Stimulated activated effector memory CD8-positive, alpha-beta T cell treated with anti-CD3 and anti-CD28 coated beads, Interleukin-12 subunit alpha, Interleukin-12 subunit beta, amount 100 ng/mL, for 72 hours (primary cell): ENCODE measurements around the gene AAGAB.

Experiments used
- ATAC-seq: fragments of 150-1000 bp; cut with Tn5 transposase; 2 replicates; pipeline ENCODE4 v1.10.0; 2021
- DNase-seq, 2 donors: peaks; one replicate each; pipeline ENCODE4 v3.0.0; 2021 to 2022; ENCODE audit warnings: low spot score in 2 of 2
- H3K27ac Mint-ChIP-seq: one replicate; pipeline ENCODE4 v1.8.0; 2022; ENCODE audit warnings: mild to moderate bottlenecking, mixed read lengths
- H3K36me3 Mint-ChIP-seq: one replicate; pipeline ENCODE4 v1.8.0; 2022; ENCODE audit warnings: mild to moderate bottlenecking, mixed read lengths
- H3K4me1 Mint-ChIP-seq: one replicate; pipeline ENCODE4 v1.8.0; 2022; ENCODE audit warnings: mixed read lengths
- H3K4me3 Mint-ChIP-seq: one replicate; pipeline ENCODE4 v1.8.0; 2022; ENCODE audit warnings: mild to moderate bottlenecking, mixed read lengths
- H3K9me3 Mint-ChIP-seq: one replicate; pipeline ENCODE4 v1.8.0; 2022; ENCODE audit warnings: mixed read lengths

The AAGAB gene

DNA sequence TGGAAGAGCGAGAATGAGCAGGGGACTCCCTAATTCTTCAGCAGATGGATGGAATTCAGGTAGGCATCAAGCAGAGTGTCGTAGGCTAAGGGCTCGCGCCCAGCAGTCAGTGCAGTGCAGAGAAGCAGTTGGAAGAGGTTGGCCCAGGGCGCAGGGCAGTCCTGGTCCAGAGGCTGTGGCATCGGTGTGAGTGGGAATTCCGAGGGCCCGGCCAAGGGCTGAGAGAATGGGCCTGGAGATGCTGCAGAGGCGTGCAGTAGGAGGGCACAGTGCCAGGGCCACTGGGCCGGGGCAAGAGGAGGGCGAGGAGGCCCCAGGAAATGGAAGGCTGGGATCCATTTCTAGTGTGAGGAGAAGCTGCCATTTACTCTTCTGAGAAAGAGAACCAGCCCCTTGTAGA is 74.4 kb downstream of the AAGAB start:
- Mint-ChIP-seq H3K4me1 (peaks cover 35% of the 10 kb centered on the region), H3K27ac (peak overlapping the region; percentile 91), H3K9me3 (no peaks in the 10 kb centered on the region), H3K36me3 (peaks cover 75% of the 10 kb centered on the region), H3K4me3 (no peak overlapping the region)
- DNase-seq (no peak), ATAC-seq (no peak)

DNA sequence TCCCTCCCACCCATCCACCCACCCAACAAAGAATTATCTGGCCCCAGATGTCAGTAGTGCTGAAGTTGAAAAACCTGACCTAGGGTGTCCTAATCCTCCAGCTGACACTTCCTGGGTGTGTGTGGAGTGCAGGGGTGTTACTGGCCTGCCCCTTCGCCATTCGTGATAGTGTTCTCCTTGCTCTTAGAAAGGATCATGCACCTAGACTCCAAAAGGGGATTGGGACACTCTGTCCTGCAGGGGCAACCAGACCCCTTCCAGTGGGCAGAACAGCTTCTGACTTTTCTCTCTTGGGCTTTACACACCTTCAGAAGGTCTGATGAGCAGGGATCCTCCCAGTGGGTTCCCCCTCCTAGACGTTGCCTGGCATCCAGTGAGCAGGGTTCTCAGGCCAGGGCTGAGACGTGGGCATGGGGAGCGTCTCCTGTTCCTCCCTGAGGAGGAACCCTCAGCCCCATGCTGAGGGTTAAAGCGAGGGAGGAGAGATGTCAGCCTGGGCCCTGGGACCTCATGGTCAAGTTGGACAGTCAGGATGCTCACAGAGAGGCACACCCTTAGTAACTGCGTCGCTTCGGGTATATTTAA is 75.0 kb downstream of the AAGAB start:
- Mint-ChIP-seq H3K27ac (peak overlapping the region; percentile 91), H3K36me3 (peaks cover 75% of the 10 kb centered on the region), H3K4me1 (peaks cover 35% of the 10 kb centered on the region), H3K9me3 (no peaks in the 10 kb centered on the region), H3K4me3 (no peak overlapping the region)
- no peak for DNase-seq
- no peak for ATAC-seq

DNA sequence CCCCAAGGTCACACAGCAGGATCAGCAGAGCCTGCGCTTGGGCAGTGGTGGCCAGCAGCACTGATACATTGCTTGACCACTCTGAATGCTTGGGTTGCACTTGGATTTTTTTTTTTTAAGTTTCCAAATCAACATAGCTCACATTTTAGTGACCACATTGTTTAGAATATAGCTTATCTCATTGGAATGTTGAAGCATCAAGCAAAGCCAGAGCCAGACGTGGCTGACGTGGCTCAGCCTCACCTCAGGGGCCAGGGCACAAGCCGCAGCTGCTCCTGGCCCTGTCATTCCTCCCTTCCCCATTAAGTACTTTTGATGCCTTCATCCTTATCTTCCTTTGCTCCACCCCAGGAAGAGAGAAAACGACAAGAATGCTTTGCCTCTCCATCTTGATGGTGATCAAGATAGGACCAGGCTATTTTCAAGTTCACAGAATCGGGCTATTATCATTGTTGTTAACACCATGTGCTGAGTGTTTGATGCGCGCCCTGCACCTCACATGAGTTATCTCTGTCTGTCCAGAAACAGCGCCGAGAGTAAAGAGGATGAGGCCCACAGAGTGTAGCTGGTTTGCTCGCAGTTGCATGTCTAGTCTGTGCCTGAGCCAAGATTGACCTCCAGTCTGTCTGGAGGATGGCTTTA is 75.8 kb downstream of the AAGAB start:
- ATAC-seq = no peak
- Mint-ChIP-seq H3K27ac (peak overlapping the region; percentile 91), H3K4me3 (no peak overlapping the region), H3K4me1 (peaks cover 40% of the 10 kb centered on the region), H3K36me3 (peaks cover 74% of the 10 kb centered on the region), H3K9me3 (no peaks in the 10 kb centered on the region)
- DNase-seq = no peak

DNA sequence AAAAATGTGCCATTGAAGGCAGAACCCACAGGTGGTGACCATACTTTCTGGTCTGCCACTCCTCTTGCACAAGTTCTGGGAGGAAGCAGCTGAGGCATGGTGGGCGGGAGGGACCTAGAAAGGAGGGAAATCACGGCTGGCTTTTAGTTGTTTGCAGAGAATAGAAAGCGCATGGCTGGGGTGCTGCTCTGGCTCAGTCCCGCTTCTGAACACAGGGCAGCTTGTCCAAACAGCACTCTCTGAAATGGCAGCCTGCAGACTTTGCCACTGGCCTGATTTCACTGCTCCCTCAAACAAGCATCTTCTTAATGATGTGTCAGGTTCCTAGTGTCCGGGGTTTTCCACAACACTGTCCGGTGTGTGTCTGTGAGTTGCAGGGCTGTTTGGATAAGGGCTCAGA is 76.7 kb downstream of the AAGAB start:
- Mint-ChIP-seq H3K4me3 (no peak overlapping the region), H3K36me3 (peaks cover 74% of the 10 kb centered on the region), H3K9me3 (no peaks in the 10 kb centered on the region), H3K27ac (no peak overlapping the region), H3K4me1 (peaks cover 50% of the 10 kb centered on the region)
- ATAC-seq = no peak
- no peak for DNase-seq

DNA sequence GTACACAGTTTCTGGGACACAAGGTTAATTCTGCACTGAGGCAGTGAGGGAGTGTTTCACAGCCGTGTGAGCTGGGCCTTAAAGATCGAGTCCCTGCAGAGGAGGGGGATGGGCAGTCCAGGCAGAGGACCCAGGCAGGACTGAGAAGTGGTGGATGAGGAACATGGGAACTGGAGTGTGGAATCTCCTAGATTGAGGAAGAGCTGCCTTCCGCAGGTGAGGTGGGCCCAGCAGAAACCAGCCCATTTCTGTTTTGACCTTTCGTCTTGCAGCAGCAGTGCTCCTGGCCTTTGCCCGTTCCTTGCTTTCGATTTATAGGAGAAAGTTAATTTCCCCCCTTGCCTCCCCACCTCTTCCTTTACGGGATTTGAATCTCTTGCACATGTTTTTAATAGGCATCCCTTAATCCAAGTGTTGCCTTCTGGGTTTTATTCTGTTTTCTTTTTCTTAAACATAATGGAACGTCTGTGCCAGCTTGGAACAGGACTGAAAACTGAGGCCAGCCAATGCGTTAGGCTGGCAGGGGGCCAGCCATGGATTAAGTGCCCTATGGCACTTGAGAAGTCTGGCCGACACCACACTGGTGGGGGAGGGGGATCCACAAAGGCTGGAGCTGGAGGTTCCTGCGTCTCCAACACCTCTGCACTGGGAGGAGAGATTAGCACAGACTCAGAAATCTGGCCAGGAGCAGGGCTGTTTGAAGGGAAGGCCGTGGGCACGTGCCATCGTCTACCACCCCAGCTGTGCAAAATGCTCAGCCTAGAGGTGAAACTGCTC is 78.1 kb downstream of the AAGAB start:
- Mint-ChIP-seq H3K4me3 (peak overlapping the region; percentile 31), H3K4me1 (peaks cover 63% of the 10 kb centered on the region), H3K27ac (peak overlapping the region; percentile 85), H3K36me3 (peaks cover 74% of the 10 kb centered on the region), H3K9me3 (no peaks in the 10 kb centered on the region)
- no peak for ATAC-seq
- no peak for DNase-seq

DNA sequence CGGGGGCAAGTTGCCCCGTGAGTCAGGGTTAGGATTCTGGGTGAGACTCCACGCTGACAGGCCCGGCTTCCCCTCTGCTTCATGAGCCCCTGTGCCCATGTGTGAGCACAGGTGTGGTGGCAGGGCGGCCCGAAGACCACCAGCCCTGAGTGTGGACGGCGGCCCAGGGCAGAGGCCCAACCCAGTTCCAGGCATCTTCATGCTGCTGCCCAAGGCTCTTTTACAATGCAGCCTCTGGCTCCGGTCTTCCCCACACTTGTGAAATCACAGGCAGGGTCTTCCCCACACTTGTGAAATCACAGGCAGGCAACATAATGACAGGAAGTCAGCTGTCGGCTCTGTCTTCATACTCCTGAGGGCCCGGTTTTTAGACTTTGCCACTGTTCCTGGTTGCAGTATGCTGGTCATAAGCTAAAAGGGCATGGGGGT is 78.8 kb downstream of the AAGAB start:
- DNase-seq = no peak
- peak; percentile 76 for ATAC-seq

DNA sequence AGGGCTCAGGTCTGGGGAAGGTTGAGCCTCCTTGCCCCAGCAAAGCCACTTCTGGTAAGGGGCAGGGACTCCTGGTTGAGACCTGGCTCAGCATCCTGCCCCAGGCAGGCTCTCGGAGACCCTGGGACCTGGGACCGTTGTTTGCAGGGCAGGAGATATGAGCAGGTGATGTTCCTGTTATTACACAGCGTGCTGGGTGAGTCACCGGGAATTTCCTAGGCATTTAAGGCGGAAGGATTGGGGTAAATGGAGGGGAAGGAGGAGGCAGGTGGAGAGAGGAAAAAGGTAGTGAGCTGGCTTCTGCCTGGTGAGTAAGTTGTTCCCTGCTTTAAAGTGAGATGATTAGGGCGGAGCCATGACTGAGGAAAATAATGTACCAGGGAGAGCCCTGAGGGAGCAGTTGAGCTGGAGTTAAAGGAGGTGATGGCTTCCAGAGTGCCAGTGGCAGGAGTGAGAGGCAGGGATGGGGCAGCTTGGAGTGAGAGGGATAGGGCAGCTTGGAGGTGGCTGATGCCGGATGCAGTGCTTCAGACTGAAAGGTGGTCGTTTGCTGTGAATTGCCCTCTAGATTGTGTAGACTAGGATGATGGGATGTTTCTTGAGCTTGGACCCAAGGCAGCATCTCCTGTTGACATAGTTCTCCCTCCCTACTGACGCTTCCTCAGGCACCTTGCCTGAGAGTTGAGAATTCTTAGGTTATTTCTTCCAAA is 79.4 kb downstream of the AAGAB start:
- no peak for DNase-seq
- H3K36me3 Mint-ChIP-seq = peaks cover 79% of the 10 kb centered on the region
- H3K4me1 Mint-ChIP-seq = peaks cover 72% of the 10 kb centered on the region
- peak overlapping the region; percentile 31 for H3K4me3 Mint-ChIP-seq
- no peaks in the 10 kb centered on the region for H3K9me3 Mint-ChIP-seq
- ATAC-seq = peak; percentile 46
- peak overlapping the region; percentile 85 for H3K27ac Mint-ChIP-seq

More for the DNA sequence above, 78.8 kb downstream of the AAGAB start:
- H3K36me3 Mint-ChIP-seq = peaks cover 79% of the 10 kb centered on the region
- H3K4me1 Mint-ChIP-seq = peaks cover 68% of the 10 kb centered on the region
- no peaks in the 10 kb centered on the region for H3K9me3 Mint-ChIP-seq
- H3K4me3 Mint-ChIP-seq = peak overlapping the region; percentile 31
- H3K27ac Mint-ChIP-seq = peak overlapping the region; percentile 85

DNA sequence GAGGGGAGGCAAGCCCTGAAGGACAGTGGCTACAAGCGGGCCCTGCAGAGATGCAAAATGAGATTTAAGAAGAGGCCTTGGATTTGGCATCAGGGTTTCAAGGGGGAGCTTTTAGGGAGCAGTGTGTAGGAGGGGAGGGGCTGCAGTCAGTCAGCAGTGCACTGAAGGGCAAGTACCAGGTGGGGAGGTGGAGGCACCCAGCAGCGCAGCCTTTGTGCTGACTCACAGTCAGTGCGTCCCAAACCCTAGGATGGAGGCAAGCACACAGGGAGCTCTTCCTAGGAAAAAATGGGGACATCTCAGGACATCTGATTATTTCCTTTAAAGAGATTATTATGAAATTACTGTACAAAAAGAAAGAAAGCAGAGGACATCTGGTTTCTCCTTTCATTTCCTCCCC is 80.0 kb downstream of the AAGAB start:
- Mint-ChIP-seq H3K9me3 (no peaks in the 10 kb centered on the region), H3K27ac (peak overlapping the region; percentile 85), H3K4me3 (peak overlapping the region; percentile 31), H3K4me1 (peaks cover 72% of the 10 kb centered on the region), H3K36me3 (peaks cover 77% of the 10 kb centered on the region)
- ATAC-seq = no peak
- DNase-seq = no peak

DNA sequence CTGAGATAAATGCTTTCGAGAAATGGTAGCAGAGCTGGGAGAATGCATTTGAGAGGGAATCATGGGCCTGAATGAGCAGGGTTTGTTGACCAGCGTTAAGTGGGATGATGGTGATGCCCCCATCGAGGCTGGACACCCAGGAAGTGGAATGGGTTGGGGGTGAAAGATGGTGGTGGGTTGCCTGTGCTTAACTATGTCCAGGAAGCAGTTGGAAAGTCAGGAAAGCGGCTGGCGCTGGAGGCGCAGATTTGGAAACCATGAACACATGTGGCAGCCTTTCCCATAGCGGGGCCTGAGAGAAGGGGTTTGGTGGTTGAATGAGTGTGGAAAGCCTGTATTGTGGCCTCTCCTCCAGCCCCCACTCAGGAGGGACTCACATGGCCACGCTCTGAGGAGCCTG is 80.7 kb downstream of the AAGAB start:
- peaks cover 76% of the 10 kb centered on the region for H3K36me3 Mint-ChIP-seq
- no peaks in the 10 kb centered on the region for H3K9me3 Mint-ChIP-seq
- H3K27ac Mint-ChIP-seq = peak overlapping the region; percentile 85
- no peak for ATAC-seq
- DNase-seq = no peak
- no peak overlapping the region for H3K4me3 Mint-ChIP-seq
- peaks cover 72% of the 10 kb centered on the region for H3K4me1 Mint-ChIP-seq

DNA sequence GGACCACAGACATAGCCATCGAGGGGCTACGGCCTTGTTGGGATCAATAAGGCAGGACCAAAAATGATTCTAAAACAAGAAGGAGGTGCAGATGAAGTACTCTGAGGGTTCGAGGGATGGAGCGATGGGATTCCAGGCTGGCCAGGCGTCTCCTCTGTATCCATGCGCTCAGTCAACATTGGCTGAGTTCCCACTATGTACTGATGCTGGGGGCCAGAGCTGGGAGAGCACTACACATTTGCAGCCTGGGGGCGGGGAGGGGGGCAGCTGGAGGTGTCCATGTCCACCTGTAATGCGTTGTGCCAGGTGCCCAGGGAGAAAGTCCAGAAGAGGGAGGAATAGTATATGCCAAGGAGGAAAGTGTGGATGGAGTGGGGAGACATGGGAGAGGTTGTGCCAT is 81.5 kb downstream of the AAGAB start:
- H3K36me3 Mint-ChIP-seq = peaks cover 84% of the 10 kb centered on the region
- H3K4me3 Mint-ChIP-seq = no peak overlapping the region
- DNase-seq (no peak), ATAC-seq (no peak)
- H3K9me3 Mint-ChIP-seq = no peaks in the 10 kb centered on the region
- peak overlapping the region; percentile 85 for H3K27ac Mint-ChIP-seq
- peaks cover 78% of the 10 kb centered on the region for H3K4me1 Mint-ChIP-seq

DNA sequence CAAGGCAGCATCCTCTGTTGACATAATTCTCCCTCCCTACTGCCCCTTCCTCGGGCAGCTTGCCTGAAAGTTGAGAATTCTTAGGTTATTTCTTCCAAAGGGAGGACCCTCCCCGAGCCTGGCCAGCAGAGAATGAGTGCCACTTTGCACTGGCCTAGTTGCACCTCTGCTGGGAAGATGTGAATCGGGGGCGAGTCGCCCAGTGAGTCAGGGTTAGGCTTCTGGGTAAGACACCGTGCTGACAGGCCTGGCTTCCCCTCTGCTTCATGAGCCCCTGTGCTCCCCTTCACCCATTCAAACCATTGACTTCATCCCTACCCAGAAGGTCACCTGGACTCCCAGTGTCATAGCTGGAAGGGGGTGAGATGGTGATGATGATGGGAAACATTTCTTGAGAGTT is 82.3 kb downstream of the AAGAB start:
- DNase-seq (no peak), ATAC-seq (peak; percentile 70)
- H3K36me3 Mint-ChIP-seq = peaks cover 83% of the 10 kb centered on the region
- H3K27ac Mint-ChIP-seq = peak overlapping the region; percentile 85
- H3K4me3 Mint-ChIP-seq = no peak overlapping the region
- H3K9me3 Mint-ChIP-seq = no peaks in the 10 kb centered on the region
- peaks cover 79% of the 10 kb centered on the region for H3K4me1 Mint-ChIP-seq

DNA sequence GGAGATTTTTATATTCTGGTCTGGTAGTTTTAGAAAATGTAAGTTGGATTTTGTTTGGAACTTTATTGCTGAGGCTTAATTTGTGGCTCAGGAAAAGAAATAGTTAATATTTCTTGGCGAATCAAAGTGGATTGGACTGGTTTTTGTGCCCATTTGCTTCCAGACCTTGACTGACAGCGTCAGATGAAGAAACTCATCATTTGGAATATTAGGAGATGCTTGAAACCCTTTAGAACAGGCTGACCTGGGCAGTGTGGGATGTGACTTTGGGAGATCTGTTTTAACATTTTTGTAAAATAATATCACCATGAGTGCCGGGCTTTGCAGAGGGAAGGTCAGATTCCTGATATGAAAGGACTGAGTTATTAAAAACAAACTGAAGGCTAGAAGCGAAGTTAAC is 83.0 kb downstream of the AAGAB start:
- no peak overlapping the region for H3K4me3 Mint-ChIP-seq
- peaks cover 82% of the 10 kb centered on the region for H3K36me3 Mint-ChIP-seq
- H3K4me1 Mint-ChIP-seq = peaks cover 80% of the 10 kb centered on the region
- peak overlapping the region; percentile 85 for H3K27ac Mint-ChIP-seq
- ATAC-seq (no peak), DNase-seq (no peak)
- no peaks in the 10 kb centered on the region for H3K9me3 Mint-ChIP-seq

DNA sequence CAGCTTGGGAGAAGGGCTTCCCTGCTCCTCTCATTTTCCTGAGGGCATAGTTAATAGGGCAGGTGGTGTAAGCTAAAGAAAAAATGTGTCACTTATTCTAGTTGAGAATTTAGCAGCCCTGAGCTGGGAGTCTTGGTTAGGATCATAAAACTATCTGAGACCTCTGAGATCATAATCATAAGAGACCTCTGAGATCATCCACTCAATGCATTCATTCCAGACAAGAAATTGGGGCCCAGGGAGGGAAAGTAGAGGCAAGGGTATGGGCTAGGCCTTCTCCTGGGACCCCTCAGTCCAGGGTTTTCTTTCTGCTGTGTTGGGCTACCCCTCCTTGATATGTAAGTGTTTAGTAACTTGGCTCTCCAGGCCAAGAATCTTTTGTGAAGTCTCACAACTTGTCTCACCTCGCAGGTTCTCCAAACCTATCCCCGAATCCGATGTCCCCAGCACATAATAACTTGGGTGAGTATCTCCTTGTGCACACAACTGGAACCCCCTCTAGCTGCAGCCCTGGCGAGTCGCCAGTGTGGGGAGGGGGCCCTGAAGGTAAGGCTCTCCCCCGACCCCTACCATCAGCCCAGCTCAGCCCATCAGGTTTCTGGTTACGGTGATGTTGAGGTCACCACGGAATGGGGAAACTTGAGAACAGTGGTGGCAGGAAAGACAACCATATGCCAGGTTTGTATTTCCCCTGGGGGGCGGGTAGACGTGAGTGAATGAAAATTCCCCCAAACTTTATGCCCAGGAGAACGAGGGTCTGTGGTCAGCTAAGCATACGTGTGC is 84.1 kb downstream of the AAGAB start:
- H3K4me1 Mint-ChIP-seq = peaks cover 69% of the 10 kb centered on the region
- H3K9me3 Mint-ChIP-seq = no peaks in the 10 kb centered on the region
- H3K4me3 Mint-ChIP-seq = no peak overlapping the region
- H3K27ac Mint-ChIP-seq = peak overlapping the region; percentile 85
- peaks cover 84% of the 10 kb centered on the region for H3K36me3 Mint-ChIP-seq
- DNase-seq = no peak
- no peak for ATAC-seq

DNA sequence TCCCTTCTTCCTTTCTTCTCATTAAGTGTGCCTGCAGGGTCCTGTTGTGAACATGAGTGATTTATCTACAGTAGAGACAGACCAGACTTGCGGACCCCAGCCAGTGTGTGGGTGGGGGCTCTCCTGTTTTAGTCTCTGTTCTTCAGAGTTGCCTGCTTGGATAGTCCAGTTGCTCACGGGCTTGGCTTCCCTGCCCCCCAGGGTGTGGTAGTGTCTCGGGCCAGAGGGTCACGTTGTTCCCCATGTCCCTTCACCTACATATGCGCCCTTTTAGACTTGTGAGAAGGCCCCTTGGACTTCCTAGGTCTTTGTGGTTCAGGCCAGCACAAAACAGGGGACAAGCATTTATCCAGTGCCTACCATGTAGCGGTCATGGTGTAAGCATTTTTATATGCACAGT is 85.8 kb downstream of the AAGAB start:
- Mint-ChIP-seq H3K9me3 (no peaks in the 10 kb centered on the region), H3K4me3 (no peak overlapping the region), H3K27ac (peak overlapping the region; percentile 85), H3K36me3 (peaks cover 86% of the 10 kb centered on the region), H3K4me1 (peaks cover 57% of the 10 kb centered on the region)
- no peak for ATAC-seq
- no peak for DNase-seq

DNA sequence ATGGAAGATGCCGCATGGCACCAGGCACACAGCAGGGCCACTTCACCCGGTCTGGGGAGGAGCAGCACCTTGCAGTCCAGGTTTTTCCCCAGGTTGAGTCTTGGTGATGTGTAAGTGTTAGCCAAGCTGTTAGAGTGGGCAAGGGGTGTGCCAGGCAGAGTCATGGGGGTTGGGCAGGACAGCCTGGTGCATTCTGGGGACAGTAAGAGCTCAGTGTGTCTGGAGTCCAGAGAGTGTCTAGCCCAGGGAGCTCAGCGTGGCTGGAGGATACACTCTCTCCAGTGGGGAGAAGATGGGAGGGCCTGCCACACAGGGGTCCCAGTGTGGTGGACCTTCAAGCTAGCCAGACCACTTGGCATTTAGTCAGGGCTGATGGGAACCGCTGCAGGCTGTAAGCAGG is 87.4 kb downstream of the AAGAB start:
- Mint-ChIP-seq H3K4me3 (no peak overlapping the region), H3K27ac (peak overlapping the region; percentile 75), H3K9me3 (no peaks in the 10 kb centered on the region), H3K4me1 (peaks cover 57% of the 10 kb centered on the region), H3K36me3 (peaks cover 74% of the 10 kb centered on the region)
- no peak for ATAC-seq
- no peak for DNase-seq
